GM23338 (cell line): ENCODE data around the gene SCGB2B2.

Experiments
- EZH2 ChIP-seq: fragments of 200-600 bp; sonication (generic); IDR thresholded peaks from one replicate; pipeline ENCODE4 v1.8.0; 2017; ENCODE audit warnings: antibody characterized with exemption, mild to moderate bottlenecking, low read depth; ENCODE audit not compliant: unreplicated experiment
- EZH2phosphoT487 ChIP-seq: fragments of 200-600 bp; sonication (generic); IDR thresholded peaks from one replicate; pipeline ENCODE4 v1.8.1; 2018; ENCODE audit warnings: antibody characterized with exemption; ENCODE audit not compliant: unreplicated experiment
- JUNB ChIP-seq: IDR thresholded peaks from one replicate; pipeline ENCODE4 v1.6.1; 2016; ENCODE audit warnings: antibody characterized with exemption; ENCODE audit not compliant: unreplicated experiment
- NANOG ChIP-seq: IDR thresholded peaks from 2 replicates; pipeline ENCODE4 v1.6.1; 2016; ENCODE audit warnings: antibody characterized with exemption, borderline replicate concordance
- POLR2AphosphoS5 ChIP-seq: IDR thresholded peaks from 2 replicates; pipeline ENCODE4 v1.6.1; 2016; ENCODE audit warnings: antibody characterized with exemption, low read depth
- STAT1 ChIP-seq: IDR thresholded peaks from one replicate; pipeline ENCODE4 v1.6.1; 2016; ENCODE audit warnings: antibody characterized with exemption; ENCODE audit not compliant: unreplicated experiment
- TF ChIP-seq, protein P1 (sequence below), 2 experiments: fragments of 200-600 bp in 1 of 2; sonication (generic) in 1 of 2; conservative IDR thresholded peaks; 2 replicates each; pipeline versions ENCODE4 v1.5.1 to v1.6.1; 2016 to 2017; ENCODE audit warnings: antibody characterized with exemption in 2 of 2, low read depth in 2 of 2, mild to moderate bottlenecking in 2 of 2, moderate library complexity in 1 of 2
- TF ChIP-seq, protein P2 (sequence below): IDR thresholded peaks from one replicate; pipeline ENCODE4 v1.6.1; 2018; ENCODE audit warnings: antibody characterized with exemption; ENCODE audit not compliant: unreplicated experiment
- TF ChIP-seq, protein P3 (sequence below): IDR thresholded peaks from 2 replicates; pipeline ENCODE4 v1.6.1; 2016; ENCODE audit warnings: antibody characterized with exemption

DNA sequence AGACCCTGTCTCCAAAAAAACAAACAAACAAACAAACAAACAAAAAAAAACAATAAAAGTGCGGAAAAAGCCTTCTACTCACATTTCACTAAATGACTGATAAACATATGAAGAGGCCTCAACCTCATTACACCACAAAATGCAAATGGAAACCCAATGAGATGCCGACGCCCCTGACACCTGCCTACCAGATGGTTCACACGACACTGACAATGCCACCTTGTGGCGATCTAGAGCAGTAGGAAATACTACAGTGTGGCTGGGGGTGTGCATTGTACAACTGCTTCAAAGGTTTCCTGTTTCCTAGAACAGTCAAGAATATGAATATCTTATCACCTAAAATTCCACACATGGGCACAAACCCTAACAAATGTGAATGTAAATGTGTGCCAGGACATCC is 14.0 kb downstream of the SCGB2B2 start:
- TF ChIP-seq, protein P1, sequence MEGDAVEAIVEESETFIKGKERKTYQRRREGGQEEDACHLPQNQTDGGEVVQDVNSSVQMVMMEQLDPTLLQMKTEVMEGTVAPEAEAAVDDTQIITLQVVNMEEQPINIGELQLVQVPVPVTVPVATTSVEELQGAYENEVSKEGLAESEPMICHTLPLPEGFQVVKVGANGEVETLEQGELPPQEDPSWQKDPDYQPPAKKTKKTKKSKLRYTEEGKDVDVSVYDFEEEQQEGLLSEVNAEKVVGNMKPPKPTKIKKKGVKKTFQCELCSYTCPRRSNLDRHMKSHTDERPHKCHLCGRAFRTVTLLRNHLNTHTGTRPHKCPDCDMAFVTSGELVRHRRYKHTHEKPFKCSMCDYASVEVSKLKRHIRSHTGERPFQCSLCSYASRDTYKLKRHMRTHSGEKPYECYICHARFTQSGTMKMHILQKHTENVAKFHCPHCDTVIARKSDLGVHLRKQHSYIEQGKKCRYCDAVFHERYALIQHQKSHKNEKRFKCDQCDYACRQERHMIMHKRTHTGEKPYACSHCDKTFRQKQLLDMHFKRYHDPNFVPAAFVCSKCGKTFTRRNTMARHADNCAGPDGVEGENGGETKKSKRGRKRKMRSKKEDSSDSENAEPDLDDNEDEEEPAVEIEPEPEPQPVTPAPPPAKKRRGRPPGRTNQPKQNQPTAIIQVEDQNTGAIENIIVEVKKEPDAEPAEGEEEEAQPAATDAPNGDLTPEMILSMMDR (conservative IDR thresholded peaks at IDR 0.05; ENCODE audit: low read depth in 2 of 2): peak; percentile 78 to 84
- TF ChIP-seq POLR2AphosphoS5 (no peak), STAT1 (no peak), EZH2 (no peak), EZH2phosphoT487 (no peak), NANOG (no peak), JUNB (no peak)
- TF ChIP-seq, protein P2, sequence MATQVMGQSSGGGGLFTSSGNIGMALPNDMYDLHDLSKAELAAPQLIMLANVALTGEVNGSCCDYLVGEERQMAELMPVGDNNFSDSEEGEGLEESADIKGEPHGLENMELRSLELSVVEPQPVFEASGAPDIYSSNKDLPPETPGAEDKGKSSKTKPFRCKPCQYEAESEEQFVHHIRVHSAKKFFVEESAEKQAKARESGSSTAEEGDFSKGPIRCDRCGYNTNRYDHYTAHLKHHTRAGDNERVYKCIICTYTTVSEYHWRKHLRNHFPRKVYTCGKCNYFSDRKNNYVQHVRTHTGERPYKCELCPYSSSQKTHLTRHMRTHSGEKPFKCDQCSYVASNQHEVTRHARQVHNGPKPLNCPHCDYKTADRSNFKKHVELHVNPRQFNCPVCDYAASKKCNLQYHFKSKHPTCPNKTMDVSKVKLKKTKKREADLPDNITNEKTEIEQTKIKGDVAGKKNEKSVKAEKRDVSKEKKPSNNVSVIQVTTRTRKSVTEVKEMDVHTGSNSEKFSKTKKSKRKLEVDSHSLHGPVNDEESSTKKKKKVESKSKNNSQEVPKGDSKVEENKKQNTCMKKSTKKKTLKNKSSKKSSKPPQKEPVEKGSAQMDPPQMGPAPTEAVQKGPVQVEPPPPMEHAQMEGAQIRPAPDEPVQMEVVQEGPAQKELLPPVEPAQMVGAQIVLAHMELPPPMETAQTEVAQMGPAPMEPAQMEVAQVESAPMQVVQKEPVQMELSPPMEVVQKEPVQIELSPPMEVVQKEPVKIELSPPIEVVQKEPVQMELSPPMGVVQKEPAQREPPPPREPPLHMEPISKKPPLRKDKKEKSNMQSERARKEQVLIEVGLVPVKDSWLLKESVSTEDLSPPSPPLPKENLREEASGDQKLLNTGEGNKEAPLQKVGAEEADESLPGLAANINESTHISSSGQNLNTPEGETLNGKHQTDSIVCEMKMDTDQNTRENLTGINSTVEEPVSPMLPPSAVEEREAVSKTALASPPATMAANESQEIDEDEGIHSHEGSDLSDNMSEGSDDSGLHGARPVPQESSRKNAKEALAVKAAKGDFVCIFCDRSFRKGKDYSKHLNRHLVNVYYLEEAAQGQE: no peak
- TF ChIP-seq, protein P3, sequence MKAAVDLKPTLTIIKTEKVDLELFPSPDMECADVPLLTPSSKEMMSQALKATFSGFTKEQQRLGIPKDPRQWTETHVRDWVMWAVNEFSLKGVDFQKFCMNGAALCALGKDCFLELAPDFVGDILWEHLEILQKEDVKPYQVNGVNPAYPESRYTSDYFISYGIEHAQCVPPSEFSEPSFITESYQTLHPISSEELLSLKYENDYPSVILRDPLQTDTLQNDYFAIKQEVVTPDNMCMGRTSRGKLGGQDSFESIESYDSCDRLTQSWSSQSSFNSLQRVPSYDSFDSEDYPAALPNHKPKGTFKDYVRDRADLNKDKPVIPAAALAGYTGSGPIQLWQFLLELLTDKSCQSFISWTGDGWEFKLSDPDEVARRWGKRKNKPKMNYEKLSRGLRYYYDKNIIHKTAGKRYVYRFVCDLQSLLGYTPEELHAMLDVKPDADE: no peak
